ENCODE data around the gene HSDL1. TPM values are rescaled to one million over a fixed set of nuclear protein-coding genes. Genes with fewer than 3 reads are reported as not detected.

HSDL1 gene
- total RNA-seq, 1 donor from 2014 or later, result 32.0 TPM

GRCh38 chr16:84107921-84108320 lies 37.1 kb downstream of the HSDL1 start:
- no peak for DNase-seq (ENCODE audit: low read depth)

- no peak for DNase-seq (ENCODE audit: low read depth)
These were observed 38.8 kb downstream of the HSDL1 start for GRCh38 chr16:84105948-84106740.

- no peak for DNase-seq (ENCODE audit: low read depth)
These were observed 39.6 kb downstream of the HSDL1 start for GRCh38 chr16:84105301-84105815.

GRCh38 chr16:84104231-84104630 lies 40.7 kb downstream of the HSDL1 start:
- no peak for DNase-seq (ENCODE audit: low read depth)

- DNase-seq (ENCODE audit: low read depth), result peak; percentile 50
These were observed 41.3 kb downstream of the HSDL1 start for GRCh38 chr16:84103678-84104077.

- DNase-seq (ENCODE audit: low read depth), result no peak
These were observed 46.0 kb downstream of the HSDL1 start for GRCh38 chr16:84098939-84099338.

GRCh38 chr16:84096447-84097005 lies 48.5 kb downstream of the HSDL1 start:
- DNase-seq (ENCODE audit: low read depth), result peak; percentile 44

GRCh38 chr16:84095466-84095865 lies 49.5 kb downstream of the HSDL1 start:
- no peak for DNase-seq (ENCODE audit: low read depth)

- DNase-seq (ENCODE audit: low read depth), result no peak
These were observed 51.1 kb downstream of the HSDL1 start for GRCh38 chr16:84093879-84094270.

- DNase-seq (ENCODE audit: low read depth), result no peak
These were observed 51.7 kb downstream of the HSDL1 start for GRCh38 chr16:84093120-84093878.

GRCh38 chr16:84091460-84091859 lies 53.5 kb downstream of the HSDL1 start:
- no peak for DNase-seq (ENCODE audit: low read depth)

GRCh38 chr16:84090211-84090610 lies 54.8 kb downstream of the HSDL1 start:
- no peak for DNase-seq (ENCODE audit: low read depth)

GRCh38 chr16:84088695-84089395 lies 56.1 kb downstream of the HSDL1 start:
- DNase-seq (ENCODE audit: low read depth), result no peak

- DNase-seq (ENCODE audit: low read depth), result no peak
These were observed 57.4 kb downstream of the HSDL1 start for GRCh38 chr16:84087466-84088151.

- no peak for DNase-seq (ENCODE audit: low read depth)
These were observed 58.0 kb downstream of the HSDL1 start for GRCh38 chr16:84087001-84087400.

- no peak for DNase-seq (ENCODE audit: low read depth)
These were observed 58.6 kb downstream of the HSDL1 start for GRCh38 chr16:84086341-84086740.

GRCh38 chr16:84085773-84086172 lies 59.2 kb downstream of the HSDL1 start:
- no peak for DNase-seq (ENCODE audit: low read depth)

- no peak for DNase-seq (ENCODE audit: low read depth)
These were observed 59.7 kb downstream of the HSDL1 start for GRCh38 chr16:84085271-84085667.

GRCh38 chr16:84084570-84085270 lies 60.3 kb downstream of the HSDL1 start:
- peak; percentile 63 for DNase-seq (ENCODE audit: low read depth)

- no peak for DNase-seq (ENCODE audit: low read depth)
These were observed 62.0 kb downstream of the HSDL1 start for GRCh38 chr16:84082835-84083569.
